GM18858 (cell line): ENCODE results near the gene BDP1.
"Not testable (repeated sequence)": the region's sequence is repeated elsewhere in the genome, so short reads cannot be mapped to it uniquely, and the experiment has no call there.

Source experiments
- ATAC-seq: cut with Tn5 transposase; IDR thresholded peaks from one replicate; pipeline ENCODE4 v1.9.1; 2021; ENCODE audit not compliant: unreplicated experiment

BDP1 gene

GRCh38 chr5:71569748-71570509, 114.5 kb downstream of the BDP1 start:
- no peak for ATAC-seq

- ATAC-seq: not testable (repeated sequence)
These were observed 116.4 kb downstream of the BDP1 start for GRCh38 chr5:71571811-71572210.

- no peak for ATAC-seq
These were observed 118.1 kb downstream of the BDP1 start for GRCh38 chr5:71573591-71573990.

GRCh38 chr5:71575588-71575987, 120.1 kb downstream of the BDP1 start:
- not testable (repeated sequence) for ATAC-seq

- no peak for ATAC-seq
These were observed 120.8 kb downstream of the BDP1 start for GRCh38 chr5:71576241-71576640.

GRCh38 chr5:71577839-71578238, 122.4 kb downstream of the BDP1 start:
- ATAC-seq: not testable (repeated sequence)

- no peak for ATAC-seq
These were observed 127.6 kb downstream of the BDP1 start for GRCh38 chr5:71582945-71583584.

GRCh38 chr5:71586052-71586940, 130.8 kb downstream of the BDP1 start:
- ATAC-seq: no peak

GRCh38 chr5:71586941-71587765, 131.7 kb downstream of the BDP1 start, which contains the start of gene MCCC2:
MCCC2 (plus strand) TSS chr5:71587340; CDS start chr5:71587426, 86 bp downstream.
- ATAC-seq: peak; percentile 94

- no peak for ATAC-seq
These were observed 132.5 kb downstream of the BDP1 start for GRCh38 chr5:71587766-71588532.

GRCh38 chr5:71588533-71588885, 133.1 kb downstream of the BDP1 start:
- no peak for ATAC-seq

GRCh38 chr5:71589903-71590302, 134.5 kb downstream of the BDP1 start:
- ATAC-seq: no peak

GRCh38 chr5:71591100-71591499, 135.6 kb downstream of the BDP1 start:
- ATAC-seq: no peak

- ATAC-seq: no peak
These were observed 140.7 kb downstream of the BDP1 start for GRCh38 chr5:71596169-71596568.

- no peak for ATAC-seq
These were observed 141.6 kb downstream of the BDP1 start for GRCh38 chr5:71597001-71597400.

- no peak for ATAC-seq
These were observed 145.3 kb downstream of the BDP1 start for GRCh38 chr5:71600783-71601182.

- peak; percentile 75 for ATAC-seq
These were observed 146.0 kb downstream of the BDP1 start for GRCh38 chr5:71601222-71602026.

GRCh38 chr5:71609916-71610315, 154.5 kb downstream of the BDP1 start:
- not testable (repeated sequence) for ATAC-seq

GRCh38 chr5:71615809-71616208, 160.4 kb downstream of the BDP1 start:
- no peak for ATAC-seq
